Astrocyte of the spinal cord (primary cell): ENCODE results near the gene BRAT1.

Experiments used
- DNase-seq: peaks from one replicate; pipeline ENCODE4 v3.0.0; 2011; ENCODE audit warnings: low read depth, low spot score
- H3K4me3 ChIP-seq: 2 replicates; pipeline ENCODE4 v1.5.1; 2011; ENCODE audit warnings: low read depth, mild to moderate bottlenecking, low read length, moderate library complexity
- in situ Hi-C: cut with HindIII; loops from 2 replicates; pipeline ENCODE4 v1.10.0; 2017; ENCODE audit warnings: low sequenced_read_pairs
- TF ChIP-seq, protein P1 (sequence below): IDR thresholded peaks from 2 replicates; pipeline ENCODE4 v1.5.1; 2012; ENCODE audit warnings: low read depth, mild to moderate bottlenecking, low read length, inconsistent platforms

Gene BRAT1

GRCh38 chr7:2494191-2495130, 60.9 kb downstream of the BRAT1 start:
- TF ChIP-seq, protein P1, sequence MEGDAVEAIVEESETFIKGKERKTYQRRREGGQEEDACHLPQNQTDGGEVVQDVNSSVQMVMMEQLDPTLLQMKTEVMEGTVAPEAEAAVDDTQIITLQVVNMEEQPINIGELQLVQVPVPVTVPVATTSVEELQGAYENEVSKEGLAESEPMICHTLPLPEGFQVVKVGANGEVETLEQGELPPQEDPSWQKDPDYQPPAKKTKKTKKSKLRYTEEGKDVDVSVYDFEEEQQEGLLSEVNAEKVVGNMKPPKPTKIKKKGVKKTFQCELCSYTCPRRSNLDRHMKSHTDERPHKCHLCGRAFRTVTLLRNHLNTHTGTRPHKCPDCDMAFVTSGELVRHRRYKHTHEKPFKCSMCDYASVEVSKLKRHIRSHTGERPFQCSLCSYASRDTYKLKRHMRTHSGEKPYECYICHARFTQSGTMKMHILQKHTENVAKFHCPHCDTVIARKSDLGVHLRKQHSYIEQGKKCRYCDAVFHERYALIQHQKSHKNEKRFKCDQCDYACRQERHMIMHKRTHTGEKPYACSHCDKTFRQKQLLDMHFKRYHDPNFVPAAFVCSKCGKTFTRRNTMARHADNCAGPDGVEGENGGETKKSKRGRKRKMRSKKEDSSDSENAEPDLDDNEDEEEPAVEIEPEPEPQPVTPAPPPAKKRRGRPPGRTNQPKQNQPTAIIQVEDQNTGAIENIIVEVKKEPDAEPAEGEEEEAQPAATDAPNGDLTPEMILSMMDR: no peak
- in situ Hi-C loops: no loop called here
- H3K4me3 ChIP-seq: no peak overlapping the region
- DNase-seq: no peak

DNA sequence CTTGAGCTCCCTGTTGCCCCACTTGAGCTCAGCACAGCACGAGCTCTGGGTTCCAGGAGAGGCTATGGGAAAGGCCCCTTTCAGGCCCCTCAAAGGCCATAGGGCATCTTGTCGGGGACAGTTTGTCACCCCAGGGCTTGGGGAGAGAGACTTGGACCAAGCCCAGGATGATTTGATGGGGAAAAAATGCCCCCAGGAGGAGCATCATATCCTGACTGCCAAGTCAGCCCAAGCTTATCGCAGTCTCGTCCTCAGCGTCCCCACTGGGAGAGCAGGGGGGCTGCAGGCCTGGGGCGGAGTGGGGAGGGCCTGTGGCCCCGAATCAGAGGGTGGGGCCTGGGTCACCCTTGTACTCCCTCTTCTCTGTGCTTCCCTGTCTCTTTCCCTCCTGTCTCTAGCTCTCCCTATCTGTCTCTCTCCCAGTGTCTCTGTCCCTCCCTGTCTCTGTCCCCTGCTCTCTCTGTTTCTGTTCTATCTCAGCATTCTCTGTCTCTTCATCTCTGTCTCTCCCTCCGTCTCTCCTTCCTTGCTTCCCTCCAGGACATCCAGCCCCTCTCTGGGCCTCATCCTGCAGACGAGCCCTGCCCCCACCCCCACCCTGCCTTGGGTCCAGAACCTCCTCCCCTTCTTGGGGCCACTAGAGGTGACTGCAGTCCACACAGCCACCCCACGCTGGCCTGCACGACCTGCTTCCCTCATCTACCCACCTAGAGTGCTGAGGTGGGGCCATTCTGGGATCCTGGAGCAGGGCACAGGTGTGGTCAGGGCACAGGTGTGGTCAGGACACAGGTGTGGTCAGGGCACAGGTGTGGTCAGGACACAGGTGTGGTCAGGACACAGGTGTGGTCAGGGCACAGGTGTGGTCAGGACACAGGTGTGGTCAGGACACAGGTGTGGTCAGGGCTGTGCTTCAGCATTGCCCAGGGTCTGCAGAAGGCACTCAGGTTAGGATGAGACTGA, 61.8 kb downstream of the BRAT1 start:
- TF ChIP-seq, protein P1: no peak
- no peak for DNase-seq
- in situ Hi-C loops: no loop called here
- no peak overlapping the region for H3K4me3 ChIP-seq

GRCh38 chr7:2492038-2492437, 63.3 kb downstream of the BRAT1 start:
- H3K4me3 ChIP-seq: no peak overlapping the region
- TF ChIP-seq, protein P1: no peak
- in situ Hi-C loops: no loop called here
- no peak for DNase-seq

GRCh38 chr7:2490181-2490651, 65.1 kb downstream of the BRAT1 start:
- H3K4me3 ChIP-seq: no peak overlapping the region
- in situ Hi-C loops: no loop called here
- no peak for DNase-seq
- TF ChIP-seq, protein P1: no peak

DNA sequence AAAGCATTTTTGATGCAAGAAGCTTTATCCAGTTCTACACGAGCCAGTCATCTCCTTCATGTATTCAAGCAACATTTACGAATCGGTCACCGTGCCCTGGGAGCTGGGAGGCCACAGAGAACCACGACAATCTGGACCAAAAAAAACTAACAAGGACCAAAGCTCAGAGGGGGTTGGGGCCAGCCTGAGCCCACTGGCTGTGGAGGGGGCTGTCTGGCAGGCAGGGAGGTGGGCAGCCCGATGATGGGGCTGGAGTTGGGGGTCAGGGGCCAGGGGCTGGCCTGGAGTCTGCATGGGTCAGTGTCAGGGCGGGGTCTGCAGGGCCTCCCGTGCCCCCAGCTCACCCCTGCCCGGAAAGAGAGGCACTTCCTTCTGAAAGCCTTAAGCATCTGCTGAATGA, 66.6 kb downstream of the BRAT1 start:
- TF ChIP-seq, protein P1: no peak
- no peak overlapping the region for H3K4me3 ChIP-seq
- DNase-seq: no peak
- in situ Hi-C loops: no loop called here

DNA sequence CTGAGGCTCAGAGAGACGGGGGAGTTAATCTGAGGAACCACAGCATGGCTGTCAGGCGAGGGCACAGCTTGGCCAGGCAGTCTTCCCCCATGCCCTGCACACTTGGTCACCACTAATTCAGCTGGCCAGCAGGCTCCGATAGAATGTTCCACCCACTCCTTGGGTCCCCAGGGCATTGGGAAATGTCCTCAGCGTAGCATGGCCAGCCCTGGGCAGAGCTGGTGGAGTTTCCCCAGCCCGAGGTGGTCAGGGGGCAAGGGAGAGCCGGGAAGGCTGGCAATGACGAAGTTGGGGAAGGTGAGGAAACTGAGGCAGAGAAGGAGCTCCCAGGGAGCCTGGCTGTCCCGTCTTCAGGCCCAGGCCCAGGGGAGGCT, 67.1 kb downstream of the BRAT1 start:
- no peak for DNase-seq
- H3K4me3 ChIP-seq: no peak overlapping the region
- TF ChIP-seq, protein P1: no peak
- in situ Hi-C loops: no loop called here
